DOHH2 (cell line): ENCODE data around the gene ATP4B.

Experiments
- EZH2phosphoT487 ChIP-seq: fragments of 200-600 bp; sonication (generic); IDR thresholded peaks from 2 replicates; pipeline ENCODE4 v1.6.1; 2017; ENCODE audit warnings: borderline replicate concordance, mild to moderate bottlenecking, antibody characterized with exemption, low read length, moderate library complexity, mixed read lengths
- TF ChIP-seq, protein P1 (sequence below): fragments of 200-600 bp; sonication (generic); IDR thresholded peaks from one replicate; pipeline ENCODE4 v1.5.1; 2014; ENCODE audit warnings: antibody characterized with exemption, mild to moderate bottlenecking, low read depth, low read length; ENCODE audit not compliant: poor library complexity, severe bottlenecking

DNA sequence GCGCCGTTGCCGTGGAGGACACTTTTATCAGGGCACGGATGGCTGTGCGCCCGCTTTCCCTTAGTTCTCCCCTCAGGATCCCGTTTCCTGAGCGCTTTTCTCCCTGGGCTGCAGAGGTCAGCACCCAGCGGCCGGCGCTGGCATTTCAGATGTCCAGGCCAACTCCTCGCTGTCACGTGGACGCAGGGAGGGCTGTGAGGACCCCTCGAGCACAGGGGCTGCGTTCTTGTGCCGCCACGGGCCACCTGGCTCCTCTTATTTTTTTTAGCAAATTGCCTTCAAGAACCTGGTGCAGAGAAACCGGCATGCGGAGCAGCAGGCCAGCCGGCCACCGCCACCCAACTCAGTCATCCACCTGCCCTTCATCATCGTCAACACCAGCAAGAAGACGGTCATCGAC lies 22.3 kb downstream of the ATP4B start:
- TF ChIP-seq, protein P1, sequence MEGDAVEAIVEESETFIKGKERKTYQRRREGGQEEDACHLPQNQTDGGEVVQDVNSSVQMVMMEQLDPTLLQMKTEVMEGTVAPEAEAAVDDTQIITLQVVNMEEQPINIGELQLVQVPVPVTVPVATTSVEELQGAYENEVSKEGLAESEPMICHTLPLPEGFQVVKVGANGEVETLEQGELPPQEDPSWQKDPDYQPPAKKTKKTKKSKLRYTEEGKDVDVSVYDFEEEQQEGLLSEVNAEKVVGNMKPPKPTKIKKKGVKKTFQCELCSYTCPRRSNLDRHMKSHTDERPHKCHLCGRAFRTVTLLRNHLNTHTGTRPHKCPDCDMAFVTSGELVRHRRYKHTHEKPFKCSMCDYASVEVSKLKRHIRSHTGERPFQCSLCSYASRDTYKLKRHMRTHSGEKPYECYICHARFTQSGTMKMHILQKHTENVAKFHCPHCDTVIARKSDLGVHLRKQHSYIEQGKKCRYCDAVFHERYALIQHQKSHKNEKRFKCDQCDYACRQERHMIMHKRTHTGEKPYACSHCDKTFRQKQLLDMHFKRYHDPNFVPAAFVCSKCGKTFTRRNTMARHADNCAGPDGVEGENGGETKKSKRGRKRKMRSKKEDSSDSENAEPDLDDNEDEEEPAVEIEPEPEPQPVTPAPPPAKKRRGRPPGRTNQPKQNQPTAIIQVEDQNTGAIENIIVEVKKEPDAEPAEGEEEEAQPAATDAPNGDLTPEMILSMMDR, result no peak
- no peak for TF ChIP-seq EZH2phosphoT487
